ENCODE data around the gene CD2AP.
"Not testable (repeated sequence)": the region's sequence is repeated elsewhere in the genome, so short reads cannot be mapped to it uniquely, and the experiment has no call there.

CD2AP gene, protein sequence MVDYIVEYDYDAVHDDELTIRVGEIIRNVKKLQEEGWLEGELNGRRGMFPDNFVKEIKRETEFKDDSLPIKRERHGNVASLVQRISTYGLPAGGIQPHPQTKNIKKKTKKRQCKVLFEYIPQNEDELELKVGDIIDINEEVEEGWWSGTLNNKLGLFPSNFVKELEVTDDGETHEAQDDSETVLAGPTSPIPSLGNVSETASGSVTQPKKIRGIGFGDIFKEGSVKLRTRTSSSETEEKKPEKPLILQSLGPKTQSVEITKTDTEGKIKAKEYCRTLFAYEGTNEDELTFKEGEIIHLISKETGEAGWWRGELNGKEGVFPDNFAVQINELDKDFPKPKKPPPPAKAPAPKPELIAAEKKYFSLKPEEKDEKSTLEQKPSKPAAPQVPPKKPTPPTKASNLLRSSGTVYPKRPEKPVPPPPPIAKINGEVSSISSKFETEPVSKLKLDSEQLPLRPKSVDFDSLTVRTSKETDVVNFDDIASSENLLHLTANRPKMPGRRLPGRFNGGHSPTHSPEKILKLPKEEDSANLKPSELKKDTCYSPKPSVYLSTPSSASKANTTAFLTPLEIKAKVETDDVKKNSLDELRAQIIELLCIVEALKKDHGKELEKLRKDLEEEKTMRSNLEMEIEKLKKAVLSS

GRCh38 chr6:47477497-47478232 is at the start of gene CD2AP:
TSS of gene CD2AP (plus strand) at chr6:47477789. CDS start at chr6:47478245, 456 bp downstream.
- peak; percentile 62 for DNase-seq

- DNase-seq = no peak
These were observed 49.3 kb upstream of the CD2AP start for GRCh38 chr6:47428288-47428687.

- DNase-seq = no peak
These were observed 48.6 kb upstream of the CD2AP start for GRCh38 chr6:47428746-47429664.

DNA sequence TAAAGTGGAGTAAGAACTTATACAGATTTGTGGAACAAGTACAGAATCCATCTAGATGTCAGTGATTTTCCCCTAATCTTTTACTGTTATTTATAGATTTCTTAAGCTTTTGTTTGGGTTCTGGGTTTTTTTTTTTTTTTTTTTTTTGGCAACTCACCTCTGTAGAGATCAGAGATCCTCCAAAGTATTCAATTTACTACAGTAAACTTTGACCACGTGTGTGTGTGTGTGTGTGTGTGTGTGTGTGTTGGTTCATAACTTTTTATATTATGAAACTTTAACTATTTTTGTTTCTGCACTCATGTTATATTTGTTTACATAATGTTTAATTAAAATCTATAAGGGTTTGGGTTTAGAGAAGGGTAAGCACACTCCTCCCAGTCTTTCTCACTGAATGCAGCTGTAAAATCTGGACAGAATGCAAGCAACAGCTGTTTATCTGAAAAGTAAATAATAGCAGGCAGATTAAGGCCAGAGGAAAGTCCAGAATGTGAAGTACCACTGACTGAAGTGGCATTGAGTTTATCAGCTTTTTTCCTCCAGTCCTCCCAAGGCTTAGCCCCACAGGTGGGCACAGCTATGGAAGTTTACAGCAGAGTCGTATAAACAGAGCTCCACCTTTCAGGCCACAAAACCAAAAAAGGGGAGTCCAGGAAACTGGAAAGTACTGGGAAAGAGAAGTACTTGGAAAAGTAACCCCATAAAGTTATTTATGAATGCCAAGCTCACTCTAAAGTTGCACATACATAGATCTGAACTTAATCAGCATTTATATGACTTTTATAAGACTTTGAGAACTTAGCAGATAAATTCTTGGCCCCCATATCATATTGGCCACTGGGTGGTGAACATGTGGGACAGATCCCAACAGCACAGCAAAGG is 43.0 kb upstream of the CD2AP start:
- DNase-seq = no peak

- DNase-seq = no peak
These were observed 42.4 kb upstream of the CD2AP start for GRCh38 chr6:47435254-47435612.

- no peak for DNase-seq
These were observed 40.0 kb upstream of the CD2AP start for GRCh38 chr6:47437592-47437991.

- no peak for DNase-seq
These were observed 38.9 kb upstream of the CD2AP start for GRCh38 chr6:47438481-47439347.

- DNase-seq = no peak
These were observed 38.3 kb upstream of the CD2AP start for GRCh38 chr6:47439348-47439668.

DNA sequence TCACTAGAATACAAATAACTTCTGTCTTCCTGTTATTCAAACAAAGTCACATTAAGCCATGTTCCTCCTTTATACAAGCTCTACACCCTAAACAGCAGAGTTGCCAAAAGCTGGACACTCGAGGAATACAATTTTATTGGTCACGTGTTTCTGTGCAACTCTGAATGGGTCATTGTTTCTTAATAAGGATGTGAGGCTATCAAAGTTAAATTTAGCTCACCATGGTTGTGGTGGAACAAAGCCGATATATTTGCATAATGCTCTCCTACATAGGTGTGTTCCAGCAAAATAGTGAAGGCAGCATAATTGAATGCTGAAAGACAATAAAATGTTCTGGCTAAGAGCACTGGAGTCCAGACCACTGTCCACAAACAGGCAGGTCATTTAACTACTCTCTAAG is 36.9 kb upstream of the CD2AP start:
- no peak for DNase-seq

- not testable (repeated sequence) for DNase-seq
These were observed 32.6 kb upstream of the CD2AP start for GRCh38 chr6:47444964-47445363.

DNA sequence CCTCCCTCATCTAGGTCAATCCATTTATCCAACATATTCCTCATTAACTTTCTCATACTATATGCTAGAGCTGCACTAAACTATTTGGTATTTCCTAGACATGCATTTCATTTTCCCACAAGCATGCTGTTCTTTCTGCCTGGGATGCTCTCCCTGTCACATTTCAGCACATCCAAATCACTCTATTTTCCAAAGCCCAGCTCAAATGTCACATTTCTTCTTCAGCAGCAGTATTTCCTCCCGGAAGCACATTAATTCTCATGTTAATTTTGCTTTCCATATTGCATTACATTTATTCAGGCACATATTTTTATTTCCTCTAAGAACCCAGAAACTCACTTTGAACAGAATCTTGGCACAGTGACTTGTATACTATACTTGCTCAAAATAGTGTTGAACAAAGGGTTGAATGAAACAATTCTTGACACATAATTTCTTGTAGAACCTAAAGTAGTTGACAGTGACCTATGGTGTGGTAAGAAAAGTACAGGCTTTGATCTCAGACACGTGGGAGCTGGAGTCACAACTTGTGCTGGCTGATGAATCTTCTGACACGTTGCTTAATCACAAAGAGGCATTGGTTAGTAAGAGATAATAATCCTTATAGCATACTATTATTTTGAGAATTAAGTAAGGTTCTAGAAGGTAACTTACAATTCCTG is 30.8 kb upstream of the CD2AP start:
- no peak for DNase-seq

DNA sequence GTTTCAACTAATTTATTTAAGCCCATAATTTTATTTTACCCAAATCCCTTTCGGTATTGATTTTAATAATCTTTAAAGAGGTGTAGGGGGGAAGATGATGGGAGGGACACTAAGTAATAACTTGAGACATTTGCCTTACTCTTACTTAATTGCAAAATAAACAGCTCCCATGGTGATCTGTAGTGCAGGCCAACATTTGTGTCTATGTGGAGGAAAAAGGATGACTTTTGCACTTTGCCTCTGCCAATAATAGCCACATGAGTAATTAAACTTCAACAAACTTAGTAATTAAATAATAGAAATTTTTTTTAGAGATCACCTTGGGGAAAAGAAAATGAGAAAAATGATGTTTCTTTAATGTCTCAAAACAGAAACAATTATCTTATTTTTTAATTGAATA is 29.9 kb upstream of the CD2AP start:
- no peak for DNase-seq

DNA sequence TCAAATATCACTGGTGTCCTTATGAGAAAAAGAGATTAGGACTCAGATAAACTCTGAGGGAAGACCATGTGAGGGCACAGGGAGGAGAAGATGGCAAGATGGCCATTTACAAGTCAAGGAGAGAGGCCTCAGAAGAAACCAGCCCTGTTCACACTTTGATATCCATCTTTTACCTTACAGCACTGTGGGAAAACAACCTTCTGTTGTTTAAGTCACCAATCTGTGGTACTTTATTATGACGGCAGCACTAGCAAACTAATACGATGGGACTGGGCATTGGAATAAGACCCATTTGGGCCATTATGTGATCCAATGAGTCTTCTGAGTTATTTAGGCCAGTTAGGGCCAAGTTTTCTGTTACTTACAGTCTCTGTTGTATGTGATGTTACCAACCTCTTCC is 26.4 kb upstream of the CD2AP start:
- DNase-seq = no peak

GRCh38 chr6:47452899-47453298 is 24.7 kb upstream of the CD2AP start:
- no peak for DNase-seq

DNA sequence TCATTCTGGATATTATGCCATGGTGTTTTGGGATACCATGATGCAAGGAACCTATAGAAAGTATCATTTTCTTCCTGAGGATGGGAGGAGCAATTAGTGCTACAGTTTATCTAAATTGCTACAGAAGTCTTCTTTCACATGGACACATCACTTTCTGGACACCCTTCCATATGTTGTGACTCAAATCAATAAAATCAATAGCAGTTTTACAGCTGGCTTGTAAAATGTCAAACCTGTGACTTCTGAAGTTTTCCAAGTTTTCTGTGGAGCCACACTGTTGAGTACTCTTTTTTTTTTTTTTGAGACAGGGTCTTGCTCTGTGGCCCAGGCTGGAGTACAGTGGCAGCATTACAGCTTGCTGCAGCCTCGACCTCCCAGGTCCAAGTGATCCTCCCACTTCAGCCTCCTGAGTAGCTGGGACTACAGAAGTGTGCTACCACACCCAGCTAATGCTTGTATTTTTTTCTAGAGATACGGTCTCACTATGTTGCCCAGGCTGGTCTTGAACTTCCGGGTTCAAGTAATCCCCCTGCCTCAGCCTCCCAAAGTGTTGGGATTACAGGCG is 24.1 kb upstream of the CD2AP start:
- DNase-seq = no peak

DNA sequence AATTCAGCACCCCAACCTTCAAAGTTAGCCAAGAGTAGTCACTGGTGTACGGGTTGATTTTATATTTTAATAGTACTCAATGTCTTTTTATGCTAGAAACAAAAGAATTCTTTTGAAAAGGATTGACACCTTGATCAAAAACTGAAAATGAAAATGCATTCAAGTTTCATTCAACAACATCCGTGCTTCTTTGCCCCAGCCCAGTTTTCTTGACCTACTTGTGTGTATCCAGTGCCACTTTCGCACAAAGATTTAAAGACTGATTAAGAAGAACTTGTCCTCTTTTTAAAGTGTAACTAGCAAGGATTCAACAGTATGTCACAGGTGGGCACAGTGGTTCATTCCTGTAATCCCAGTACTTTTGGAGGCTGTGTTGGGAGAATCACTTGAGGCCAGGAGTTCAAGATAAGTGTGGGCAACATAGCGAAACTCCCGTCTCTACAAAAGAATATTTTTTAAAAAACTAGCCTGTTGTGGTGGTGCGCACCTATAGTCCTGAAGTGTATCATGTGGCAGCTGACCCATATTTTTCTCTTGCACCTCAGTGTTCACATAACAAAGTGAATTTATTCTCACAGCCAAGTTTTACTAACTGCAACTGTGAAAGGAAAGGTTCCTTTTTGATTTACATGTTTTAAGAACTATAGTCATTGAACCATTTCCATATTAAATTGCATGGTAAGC is 22.7 kb upstream of the CD2AP start:
- DNase-seq = no peak

DNA sequence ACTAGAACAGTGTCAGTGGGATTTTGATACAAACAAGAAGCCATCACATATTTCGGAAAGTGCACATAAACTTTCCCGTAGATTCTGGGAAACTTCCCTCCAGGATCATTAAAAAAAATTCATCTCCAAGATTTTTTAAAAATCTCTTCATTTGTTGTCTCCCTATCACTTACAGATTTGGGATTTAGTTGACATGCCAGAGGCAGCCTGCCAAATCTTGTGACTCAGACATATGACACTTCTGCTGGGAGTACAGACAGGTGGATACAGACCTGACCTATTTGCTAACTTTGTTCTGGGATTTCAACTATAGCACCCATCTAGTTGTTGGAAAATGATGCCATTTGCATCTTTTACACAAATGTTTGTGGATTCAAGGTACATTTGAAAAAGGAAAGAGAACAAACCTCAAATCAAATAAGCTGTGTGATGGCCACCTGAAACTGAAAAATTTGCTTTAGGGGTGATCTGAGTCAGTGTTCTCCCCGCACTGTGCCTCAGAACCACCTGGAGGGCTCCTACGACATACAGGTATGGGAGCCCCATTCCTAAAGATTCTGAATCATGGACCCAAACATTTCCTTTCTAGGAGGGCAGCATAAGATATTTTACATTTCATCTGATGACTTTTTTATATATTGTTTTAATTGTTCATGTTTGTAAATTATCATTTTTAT is 21.9 kb upstream of the CD2AP start:
- DNase-seq = no peak

DNA sequence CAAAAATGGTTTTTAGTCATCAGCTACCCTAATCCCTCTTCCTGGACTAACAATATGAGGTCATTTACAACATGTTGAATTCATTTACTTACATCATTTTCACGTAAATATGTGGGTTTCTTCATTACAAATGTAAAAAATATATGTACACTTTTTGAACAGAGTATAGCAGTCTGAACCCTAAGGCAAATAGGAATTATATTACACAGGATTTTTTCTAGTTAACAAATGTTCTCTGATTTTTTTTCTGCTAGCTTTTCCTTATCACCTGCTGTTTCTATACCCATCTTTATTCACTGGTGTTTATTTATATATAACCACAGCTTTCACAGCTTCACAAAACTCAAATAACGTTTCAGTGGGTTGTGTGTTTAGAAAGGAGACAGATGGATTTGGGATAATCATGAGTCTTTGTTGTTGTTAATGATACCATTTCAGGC is 21.0 kb upstream of the CD2AP start:
- DNase-seq = no peak

- no peak for DNase-seq
These were observed 20.2 kb upstream of the CD2AP start for GRCh38 chr6:47457370-47457769.
